Measurements from ENCODE around the gene URI1. TPM values are rescaled to one million over a fixed set of nuclear protein-coding genes. Genes with fewer than 3 reads are reported as not detected.

URI1 gene
- total and polyA plus RNA-seq, 2 experiments from 2014 or later = 49.7 to 49.9 TPM

- TF ChIP-seq CTCF (IDR thresholded peaks at IDR 0.05; ENCODE audit: low read depth, low read length) = no peak
Measured at GRCh38 chr19:29974701-29975100, 32.7 kb downstream of the URI1 start.

DNA sequence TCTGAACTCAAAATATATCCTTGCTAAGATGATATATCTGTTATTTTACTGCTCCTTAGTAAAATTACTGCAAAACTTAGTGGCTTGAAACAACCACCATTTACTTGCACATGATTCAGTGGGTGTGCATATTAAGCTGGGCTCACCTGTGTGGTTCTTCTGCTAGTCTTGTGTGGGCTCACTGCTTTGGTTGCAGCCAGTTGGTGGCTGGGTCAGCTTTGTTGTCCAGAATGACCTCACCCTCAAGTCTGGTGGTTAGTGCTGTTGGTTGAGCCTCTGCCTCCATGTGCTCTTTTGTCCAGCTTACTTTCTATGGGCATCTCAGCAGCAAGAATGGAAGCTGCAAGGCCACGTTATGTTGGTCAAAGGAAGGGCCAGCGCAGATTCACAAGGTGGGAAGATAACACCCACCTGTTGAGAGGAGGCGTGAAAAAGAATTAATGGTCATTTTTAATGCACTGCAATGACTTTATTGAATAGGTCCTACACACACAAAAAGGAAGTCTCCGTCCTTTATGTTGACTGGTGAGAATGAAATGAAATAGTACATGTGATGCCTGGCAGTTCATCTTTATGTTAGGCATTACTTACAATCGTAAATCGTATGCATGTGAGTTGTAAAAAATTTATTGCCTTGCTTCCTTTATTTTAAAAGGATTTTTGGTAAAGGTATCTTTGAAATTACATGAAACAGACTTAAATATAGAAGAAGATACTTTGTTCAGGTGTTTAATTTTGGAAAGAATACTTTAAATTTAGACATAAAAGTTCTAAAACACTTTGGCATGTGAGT lies 34.3 kb downstream of the URI1 start:
- Histone ChIP-seq H3K4me1 (ENCODE audit: low read depth) (peaks cover 8% of the 10 kb centered on the region), H3K36me3 (no peaks in the 10 kb centered on the region), H3K27ac (no peak overlapping the region), H3K27me3 (no peaks in the 10 kb centered on the region), H3K9me3 (ENCODE audit: low read depth) (no peaks in the 10 kb centered on the region), H3K4me3 (no peak overlapping the region)
- DNase-seq (ENCODE audit: low read depth in 1 of 2, low spot score in 1 of 2) = no peak
- TF ChIP-seq CTCF (IDR thresholded peaks at IDR 0.05; ENCODE audit: low read depth, low read length) = no peak

More at GRCh38 chr19:29974701-29975100, 32.7 kb downstream of the URI1 start:
- H3K27me3 ChIP-seq = no peaks in the 10 kb centered on the region
- H3K36me3 ChIP-seq = no peaks in the 10 kb centered on the region
- DNase-seq (ENCODE audit: low read depth in 1 of 2, low spot score in 1 of 2) = no peak
- no peak overlapping the region for H3K4me3 ChIP-seq
- H3K9me3 ChIP-seq (ENCODE audit: low read depth) = no peaks in the 10 kb centered on the region
- H3K4me1 ChIP-seq (ENCODE audit: low read depth) = peaks cover 8% of the 10 kb centered on the region
- no peak overlapping the region for H3K27ac ChIP-seq

DNA sequence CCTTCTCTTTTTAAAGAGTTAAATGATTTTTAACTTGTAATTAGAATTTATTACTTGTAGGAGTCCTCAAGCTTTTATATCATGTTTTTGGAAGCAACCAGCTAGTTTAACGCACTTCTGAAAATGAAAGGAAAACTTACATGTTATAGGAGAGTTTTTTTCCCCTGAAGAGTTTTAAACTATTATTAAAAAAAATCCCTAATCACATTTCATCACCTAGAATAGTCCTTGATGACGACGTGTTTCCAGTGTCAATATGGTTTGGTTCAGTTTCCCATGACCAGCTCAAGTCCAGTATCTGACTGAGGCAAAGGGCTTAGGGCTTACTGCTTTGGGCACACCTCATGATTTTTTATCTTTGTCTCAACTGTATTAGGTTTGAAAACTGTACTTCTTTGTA lies 36.0 kb downstream of the URI1 start:
- no peak for TF ChIP-seq CTCF (IDR thresholded peaks at IDR 0.05; ENCODE audit: low read depth, low read length)
- no peaks in the 10 kb centered on the region for H3K27me3 ChIP-seq

GRCh38 chr19:29983568-29983967 lies 41.5 kb downstream of the URI1 start:
- DNase-seq (ENCODE audit: low read depth in 1 of 2, low spot score in 1 of 2) = no peak
- Histone ChIP-seq H3K27ac (no peak overlapping the region), H3K27me3 (no peaks in the 10 kb centered on the region), H3K9me3 (ENCODE audit: low read depth) (no peaks in the 10 kb centered on the region), H3K36me3 (no peaks in the 10 kb centered on the region), H3K4me3 (no peak overlapping the region), H3K4me1 (ENCODE audit: low read depth) (peaks cover 7% of the 10 kb centered on the region)
- TF ChIP-seq CTCF (IDR thresholded peaks at IDR 0.05; ENCODE audit: low read depth, low read length) = no peak

More for the DNA sequence above, 36.0 kb downstream of the URI1 start:
- DNase-seq (ENCODE audit: low read depth in 1 of 2, low spot score in 1 of 2) = no peak
- H3K36me3 ChIP-seq = no peaks in the 10 kb centered on the region
- no peak overlapping the region for H3K4me3 ChIP-seq
- peaks cover 14% of the 10 kb centered on the region for H3K4me1 ChIP-seq (ENCODE audit: low read depth)
- no peak overlapping the region for H3K27ac ChIP-seq
- no peaks in the 10 kb centered on the region for H3K9me3 ChIP-seq (ENCODE audit: low read depth)

DNA sequence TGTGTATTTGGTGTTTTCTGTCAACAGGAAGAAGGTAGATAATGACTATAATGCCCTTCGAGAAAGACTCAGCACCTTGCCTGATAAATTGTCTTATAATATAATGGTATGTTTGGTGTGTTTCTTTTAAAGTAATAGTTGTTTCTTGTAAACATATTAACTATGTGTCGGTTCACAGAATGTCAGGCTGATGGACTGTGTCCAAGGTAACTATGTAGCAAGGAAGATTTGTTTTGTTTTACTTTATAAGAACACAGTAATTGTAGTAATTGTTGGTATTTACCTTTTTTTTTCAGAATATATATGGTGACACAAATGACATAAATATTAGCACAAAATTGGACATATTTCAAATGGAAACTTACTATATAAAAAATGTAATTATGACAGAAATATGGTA lies 43.2 kb downstream of the URI1 start:
- no peaks in the 10 kb centered on the region for H3K36me3 ChIP-seq
- DNase-seq (ENCODE audit: low read depth in 1 of 2, low spot score in 1 of 2) = no peak
- no peaks in the 10 kb centered on the region for H3K27me3 ChIP-seq
- no peak for TF ChIP-seq CTCF (IDR thresholded peaks at IDR 0.05; ENCODE audit: low read depth, low read length)
- no peaks in the 10 kb centered on the region for H3K9me3 ChIP-seq (ENCODE audit: low read depth)
- no peak overlapping the region for H3K4me3 ChIP-seq
- peaks cover 5% of the 10 kb centered on the region for H3K4me1 ChIP-seq (ENCODE audit: low read depth)
- H3K27ac ChIP-seq = no peak overlapping the region

Data from cardiac muscle cell (in vitro differentiated cells and primary cell).